GM12892 (cell line): ENCODE data around the gene CNTNAP2.
"Not testable (repeated sequence)": the region's sequence is repeated elsewhere in the genome, so short reads cannot be mapped to it uniquely, and the experiment has no call there.

Experiments
- DNase-seq: peaks from one replicate; pipeline ENCODE4 v3.0.0; 2011; ENCODE audit not compliant: insufficient read length
- FAIRE-seq: peaks from 2 replicates; lab custom pipeline; 2011; peaks lifted over from hg19 to GRCh38; lab: Jason Lieb, UNC
- POLR2A ChIP-seq: IDR thresholded peaks from 2 replicates; pipeline ENCODE4 v1.6.1; 2011; ENCODE audit warnings: low read depth, low read length, control low read depth
- POLR2AphosphoS5 ChIP-seq: IDR thresholded peaks from 2 replicates; pipeline ENCODE4 v1.6.1; 2011; ENCODE audit warnings: low read depth, low read length, control low read depth
- TAF1 ChIP-seq: IDR thresholded peaks from 2 replicates; pipeline ENCODE4 v1.6.1; 2011; ENCODE audit warnings: low read depth, mild to moderate bottlenecking, control low read depth, low read length, borderline replicate concordance

Gene CNTNAP2

DNA sequence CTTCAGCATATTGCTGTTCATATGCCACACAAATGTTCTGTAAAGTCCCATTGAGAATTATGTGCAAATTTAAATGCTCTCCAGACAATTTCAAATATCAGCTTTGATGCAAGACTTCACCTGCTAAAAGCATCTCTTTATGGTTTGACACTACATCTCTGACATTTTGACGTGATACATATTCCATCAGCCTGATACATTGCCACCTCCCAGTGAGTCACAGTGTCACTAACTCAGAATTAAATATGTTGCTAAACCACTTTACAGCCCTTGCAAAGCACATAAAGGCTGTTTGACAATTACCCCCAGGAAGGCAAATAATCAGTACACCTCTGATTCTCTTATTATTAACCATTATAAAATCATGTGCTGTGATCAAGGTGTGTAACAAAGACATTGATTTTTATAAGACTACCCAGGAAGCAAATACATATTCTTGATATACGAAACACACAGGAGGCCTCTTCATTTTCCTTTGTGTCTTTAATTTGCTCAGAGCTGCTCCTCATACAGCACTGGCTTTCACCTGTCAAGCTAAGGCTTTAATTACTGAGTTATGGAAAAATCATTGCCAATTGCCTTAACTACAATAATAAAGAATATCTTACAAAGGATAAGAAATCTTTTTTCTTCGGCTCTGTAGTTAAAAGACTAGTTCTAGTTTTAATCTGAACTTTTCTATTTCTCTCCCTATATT is 1926.5 kb downstream of the CNTNAP2 start:
- TF ChIP-seq POLR2A (no peak), POLR2AphosphoS5 (no peak), TAF1 (no peak)

GRCh38 chr7:148044173-148044572 is 1927.6 kb downstream of the CNTNAP2 start:
- DNase-seq (no peak), FAIRE-seq (no peak)
- TF ChIP-seq TAF1 (no peak), POLR2A (no peak)

More for the DNA sequence above, 1926.5 kb downstream of the CNTNAP2 start:
- no peak for DNase-seq
- no peak for FAIRE-seq

DNA sequence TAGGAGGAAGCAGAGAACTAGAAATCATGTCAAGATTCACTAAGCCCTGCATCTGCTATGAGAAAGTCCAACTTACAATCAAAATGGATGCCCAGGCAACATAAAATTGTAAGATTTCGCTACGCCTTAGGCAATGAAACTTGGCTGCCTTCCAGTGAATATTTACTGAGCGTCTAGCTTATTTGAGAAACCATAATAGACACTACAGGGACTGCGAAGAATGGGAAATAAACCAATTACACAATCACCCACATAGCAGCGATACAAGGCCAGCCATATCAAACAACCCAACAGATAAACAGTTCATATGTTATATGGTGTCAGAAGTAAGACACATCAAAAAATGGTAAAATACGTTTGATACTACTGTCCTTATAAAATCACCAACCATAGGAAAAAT is 1928.9 kb downstream of the CNTNAP2 start:
- FAIRE-seq = no peak
- no peak for TF ChIP-seq TAF1
- no peak for TF ChIP-seq POLR2AphosphoS5
- TF ChIP-seq POLR2A = no peak
- DNase-seq = no peak

GRCh38 chr7:148049068-148049467 is 1932.5 kb downstream of the CNTNAP2 start:
- TF ChIP-seq TAF1 (no peak), POLR2A (no peak), POLR2AphosphoS5 (no peak)
- no peak for FAIRE-seq
- DNase-seq = no peak

GRCh38 chr7:148050492-148051158 is 1934.0 kb downstream of the CNTNAP2 start:
- no peak for DNase-seq
- TF ChIP-seq TAF1 = no peak
- TF ChIP-seq POLR2A = no peak
- no peak for TF ChIP-seq POLR2AphosphoS5
- FAIRE-seq = no peak

GRCh38 chr7:148056406-148056805 is 1939.8 kb downstream of the CNTNAP2 start:
- FAIRE-seq = no peak
- TF ChIP-seq TAF1 (no peak), POLR2A (no peak), POLR2AphosphoS5 (no peak)
- no peak for DNase-seq

GRCh38 chr7:148058092-148058491 is 1941.5 kb downstream of the CNTNAP2 start:
- TF ChIP-seq POLR2A (no peak), TAF1 (no peak), POLR2AphosphoS5 (no peak)
- FAIRE-seq (no peak), DNase-seq (no peak)

DNA sequence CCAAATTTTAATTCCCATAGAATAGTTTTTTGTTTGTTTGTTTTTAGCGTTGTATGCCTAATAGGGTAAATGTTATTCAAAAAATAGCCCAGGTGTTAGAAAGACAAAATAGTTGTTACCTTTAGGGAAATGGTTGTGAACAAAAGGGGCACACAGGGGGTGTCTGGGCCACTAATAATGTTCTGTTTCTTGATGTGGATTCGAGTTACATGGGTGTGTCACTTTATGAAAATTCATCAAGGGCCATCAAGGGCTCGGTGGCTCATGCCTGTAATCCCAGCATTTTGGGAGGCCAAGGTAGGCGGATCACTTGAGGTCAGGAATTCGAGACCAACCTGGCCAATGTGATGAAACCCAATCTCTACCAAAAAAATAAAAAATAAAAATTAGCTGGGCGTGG is 1942.2 kb downstream of the CNTNAP2 start:
- FAIRE-seq = no peak
- DNase-seq = no peak
- TF ChIP-seq POLR2A (no peak), TAF1 (no peak), POLR2AphosphoS5 (no peak)

DNA sequence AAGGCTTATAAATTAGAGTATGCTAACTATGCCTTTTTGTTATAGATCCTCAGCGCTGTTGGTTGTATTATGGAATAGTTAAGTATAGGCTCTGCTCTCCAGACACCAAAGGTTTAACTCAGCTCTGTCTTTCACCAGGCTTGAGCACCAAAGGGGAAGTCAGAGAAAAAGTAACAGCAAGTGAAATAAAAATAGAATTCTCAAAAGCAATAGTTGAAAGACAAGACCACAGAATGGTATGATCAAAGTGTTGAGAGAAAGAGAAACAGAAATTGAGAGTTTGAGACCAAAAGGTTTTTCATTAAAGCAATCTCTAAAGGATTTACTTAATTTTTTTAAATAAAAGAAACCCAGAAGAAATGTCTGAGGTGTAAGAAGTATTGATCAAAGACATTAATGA is 1944.1 kb downstream of the CNTNAP2 start:
- FAIRE-seq (no peak), DNase-seq (no peak)
- TF ChIP-seq POLR2AphosphoS5 (no peak), TAF1 (no peak), POLR2A (no peak)

GRCh38 chr7:148078111-148078510 is 1961.5 kb downstream of the CNTNAP2 start:
- not testable (repeated sequence) for FAIRE-seq, DNase-seq

DNA sequence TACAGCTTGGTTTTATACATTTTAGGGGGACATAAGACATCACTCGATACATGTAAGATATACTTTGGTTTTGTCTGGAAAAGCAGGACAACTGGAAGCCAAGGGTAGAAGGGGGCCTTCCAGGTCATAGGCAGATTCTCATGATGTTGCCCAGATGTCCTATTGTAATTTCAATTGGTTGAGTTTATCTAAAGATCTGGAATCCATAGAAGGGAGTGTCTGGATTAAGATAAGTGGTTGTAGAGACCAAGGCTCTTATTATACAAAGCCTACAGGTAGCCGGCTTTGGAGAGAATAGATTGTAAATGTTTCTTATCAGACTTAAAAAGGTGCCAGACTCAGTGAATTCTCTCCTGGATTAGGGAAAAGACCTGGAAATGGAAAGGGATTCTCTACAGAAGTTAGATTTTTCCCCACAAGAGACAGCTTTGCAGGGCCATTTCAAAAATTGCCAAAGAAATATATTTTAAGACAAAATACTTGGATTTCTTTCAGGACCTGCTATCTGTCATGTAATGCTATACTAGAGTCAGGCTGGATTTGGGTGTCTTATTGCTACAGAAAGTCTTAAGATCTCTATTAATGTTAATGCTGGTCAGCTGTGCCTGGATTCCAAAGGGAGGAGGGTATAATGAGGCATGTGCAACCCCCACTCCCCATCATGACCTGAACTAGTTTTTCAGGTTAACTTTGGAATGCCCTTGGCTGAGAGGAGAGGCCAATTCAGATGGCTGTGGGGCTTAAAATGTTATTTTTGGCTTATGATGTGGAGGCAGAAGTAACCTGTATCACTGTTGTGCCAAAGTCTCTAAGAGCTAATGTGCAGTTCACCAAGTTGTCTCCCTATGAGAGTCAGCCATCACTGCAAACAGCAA is 1962.8 kb downstream of the CNTNAP2 start:
- no peak for DNase-seq
- TF ChIP-seq POLR2AphosphoS5 = no peak
- no peak for TF ChIP-seq TAF1
- no peak for TF ChIP-seq POLR2A
- no peak for FAIRE-seq

GRCh38 chr7:148083448-148083847 is 1966.8 kb downstream of the CNTNAP2 start:
- DNase-seq = no peak
- no peak for FAIRE-seq
- TF ChIP-seq POLR2A = no peak
